ENCODE results near the gene MAPK7.
"Not testable (repeated sequence)": the region's sequence is repeated elsewhere in the genome, so short reads cannot be mapped to it uniquely, and the experiment has no call there.

Gene MAPK7

GRCh38 chr17:19342611-19343255 lies 35.6 kb upstream of the MAPK7 start:
- peak in 1 of 56 donors; percentile 67 for DNase-seq

GRCh38 chr17:19343256-19343630 lies 35.1 kb upstream of the MAPK7 start:
- DNase-seq = no peak

- no peak for DNase-seq
These were observed 34.6 kb upstream of the MAPK7 start for GRCh38 chr17:19343671-19344151.

GRCh38 chr17:19344311-19345066 lies 33.8 kb upstream of the MAPK7 start:
- no peak for DNase-seq

GRCh38 chr17:19345067-19345460 lies 33.2 kb upstream of the MAPK7 start:
- no peak for DNase-seq

- DNase-seq = no peak
These were observed 32.6 kb upstream of the MAPK7 start for GRCh38 chr17:19345486-19346350.

GRCh38 chr17:19346351-19347255 lies 31.7 kb upstream of the MAPK7 start:
- DNase-seq = peak in 2 of 56 donors; percentile 57 to 67

GRCh38 chr17:19347323-19348080 lies 30.8 kb upstream of the MAPK7 start:
- no peak for DNase-seq

- no peak for DNase-seq
These were observed 30.1 kb upstream of the MAPK7 start for GRCh38 chr17:19348081-19348650.

- no peak for DNase-seq
These were observed 29.5 kb upstream of the MAPK7 start for GRCh38 chr17:19348806-19349205.

GRCh38 chr17:19353401-19353800 lies 24.9 kb upstream of the MAPK7 start:
- not testable (repeated sequence) for DNase-seq

GRCh38 chr17:19354748-19355147 lies 23.6 kb upstream of the MAPK7 start:
- no peak for DNase-seq

GRCh38 chr17:19357351-19357750 lies 20.9 kb upstream of the MAPK7 start:
- DNase-seq = no peak

- no peak for DNase-seq
These were observed 20.5 kb upstream of the MAPK7 start for GRCh38 chr17:19357761-19358160.

- no peak for DNase-seq
These were observed 19.1 kb upstream of the MAPK7 start for GRCh38 chr17:19359151-19359550.

GRCh38 chr17:19359856-19360255 lies 18.4 kb upstream of the MAPK7 start:
- no peak for DNase-seq

GRCh38 chr17:19360772-19361171 lies 17.5 kb upstream of the MAPK7 start:
- DNase-seq = no peak

GRCh38 chr17:19361326-19361725 lies 17.0 kb upstream of the MAPK7 start:
- DNase-seq = no peak

GRCh38 chr17:19361944-19362276 lies 16.4 kb upstream of the MAPK7 start:
- DNase-seq = no peak

All from amygdala (tissue), 56 donors.